Testis (tissue), 2 donors: ENCODE measurements around the gene LTA4H.

Experiments
- CTCF ChIP-seq, 3 experiments: fragments of 450-650 bp in 2 of 3; fragments of 200-600 bp in 1 of 3; sonication (generic) in 1 of 3; IDR thresholded peaks; one replicate each; pipeline ENCODE4 v1.5.1; 2016 to 2019; ENCODE audit warnings: antibody characterized with exemption in 3 of 3, mild to moderate bottlenecking in 2 of 3, moderate library complexity in 1 of 3
- POLR2A ChIP-seq: fragments of 450-650 bp; IDR thresholded peaks from one replicate; pipeline ENCODE4 v1.6.1; 2017; ENCODE audit warnings: antibody characterized with exemption, mild to moderate bottlenecking, moderate library complexity

DNA sequence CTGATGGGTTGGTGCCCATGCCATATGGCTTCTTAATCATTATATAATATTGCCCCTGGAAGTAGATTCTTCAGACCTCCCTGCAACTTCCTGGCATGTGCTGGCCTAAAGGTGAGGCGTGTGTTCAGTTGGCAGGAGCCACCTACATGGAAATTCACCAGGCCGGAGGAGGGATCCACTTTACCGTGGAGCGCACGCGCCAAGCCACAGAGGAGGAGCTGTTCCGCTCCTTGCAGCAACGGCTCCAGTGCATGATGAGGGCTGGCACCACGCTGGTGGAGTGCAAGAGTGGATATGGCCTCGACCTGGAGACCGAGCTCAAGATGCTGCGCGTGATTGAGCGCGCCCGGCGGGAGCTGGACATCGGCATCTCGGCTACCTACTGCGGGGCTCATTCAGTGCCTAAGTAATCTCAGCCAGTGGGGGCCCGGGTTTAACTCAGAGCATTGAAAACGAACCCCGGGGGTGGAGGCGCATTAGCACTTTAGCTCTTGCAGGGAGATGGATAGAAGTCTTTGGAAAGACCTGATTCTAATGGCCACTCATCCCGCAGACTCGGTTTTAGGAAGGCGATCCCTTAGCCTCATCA, 78.7 kb downstream of the LTA4H start:
- TF ChIP-seq CTCF (IDR thresholded peaks at IDR 0.05) (no peak), POLR2A (no peak)
